ENCODE data around the gene SNRPA. TPM values are rescaled to one million over a fixed set of nuclear protein-coding genes. Genes with fewer than 3 reads are reported as not detected.

SNRPA gene
- total and polyA plus RNA-seq, 2 of the 13 experiments (the other 11 are each of a cell fraction or from before 2014, with no cell fraction given) = 59.6 to 162 TPM

DNA sequence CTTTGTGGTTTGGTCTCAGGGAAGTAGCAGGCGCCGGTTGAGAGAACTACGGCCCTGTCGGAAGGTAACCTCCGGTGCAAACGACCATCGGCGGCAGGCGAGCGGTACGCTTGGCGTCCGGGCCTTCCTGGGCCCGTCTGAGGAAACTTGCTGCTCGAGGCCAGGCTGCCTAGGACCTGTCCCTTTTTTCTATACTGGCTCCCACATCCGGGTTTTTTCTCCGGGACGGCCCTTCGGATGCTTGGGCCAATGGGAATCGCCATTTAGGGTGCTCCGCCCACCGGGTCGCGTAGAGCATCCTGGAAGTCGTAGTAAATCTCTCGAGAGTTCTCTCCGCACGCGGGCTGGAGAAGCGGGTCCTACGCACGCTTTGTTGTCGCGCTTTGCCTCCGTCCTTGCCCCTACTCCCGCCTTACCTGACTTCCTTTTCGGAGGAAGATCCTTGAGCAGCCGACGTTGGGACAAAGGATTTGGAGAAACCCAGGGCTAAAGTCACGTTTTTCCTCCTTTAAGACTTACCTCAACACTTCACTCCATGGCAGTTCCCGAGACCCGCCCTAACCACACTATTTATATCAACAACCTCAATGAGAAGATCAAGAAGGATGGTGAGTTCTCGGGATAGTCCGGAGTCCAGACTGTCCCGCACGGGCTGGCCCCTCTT lies at the start of gene SNRPA (continued):
- TF ChIP-seq, protein P1, sequence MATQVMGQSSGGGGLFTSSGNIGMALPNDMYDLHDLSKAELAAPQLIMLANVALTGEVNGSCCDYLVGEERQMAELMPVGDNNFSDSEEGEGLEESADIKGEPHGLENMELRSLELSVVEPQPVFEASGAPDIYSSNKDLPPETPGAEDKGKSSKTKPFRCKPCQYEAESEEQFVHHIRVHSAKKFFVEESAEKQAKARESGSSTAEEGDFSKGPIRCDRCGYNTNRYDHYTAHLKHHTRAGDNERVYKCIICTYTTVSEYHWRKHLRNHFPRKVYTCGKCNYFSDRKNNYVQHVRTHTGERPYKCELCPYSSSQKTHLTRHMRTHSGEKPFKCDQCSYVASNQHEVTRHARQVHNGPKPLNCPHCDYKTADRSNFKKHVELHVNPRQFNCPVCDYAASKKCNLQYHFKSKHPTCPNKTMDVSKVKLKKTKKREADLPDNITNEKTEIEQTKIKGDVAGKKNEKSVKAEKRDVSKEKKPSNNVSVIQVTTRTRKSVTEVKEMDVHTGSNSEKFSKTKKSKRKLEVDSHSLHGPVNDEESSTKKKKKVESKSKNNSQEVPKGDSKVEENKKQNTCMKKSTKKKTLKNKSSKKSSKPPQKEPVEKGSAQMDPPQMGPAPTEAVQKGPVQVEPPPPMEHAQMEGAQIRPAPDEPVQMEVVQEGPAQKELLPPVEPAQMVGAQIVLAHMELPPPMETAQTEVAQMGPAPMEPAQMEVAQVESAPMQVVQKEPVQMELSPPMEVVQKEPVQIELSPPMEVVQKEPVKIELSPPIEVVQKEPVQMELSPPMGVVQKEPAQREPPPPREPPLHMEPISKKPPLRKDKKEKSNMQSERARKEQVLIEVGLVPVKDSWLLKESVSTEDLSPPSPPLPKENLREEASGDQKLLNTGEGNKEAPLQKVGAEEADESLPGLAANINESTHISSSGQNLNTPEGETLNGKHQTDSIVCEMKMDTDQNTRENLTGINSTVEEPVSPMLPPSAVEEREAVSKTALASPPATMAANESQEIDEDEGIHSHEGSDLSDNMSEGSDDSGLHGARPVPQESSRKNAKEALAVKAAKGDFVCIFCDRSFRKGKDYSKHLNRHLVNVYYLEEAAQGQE (IDR thresholded peaks at IDR 0.05; ENCODE audit: borderline replicate concordance in 1 of 2, low read depth in 1 of 2, low read length in 2 of 2) = peak in 1 of 2 experiments; percentile 27; a peak in 1 of 4 replicates
- TF ChIP-seq, protein P2, sequence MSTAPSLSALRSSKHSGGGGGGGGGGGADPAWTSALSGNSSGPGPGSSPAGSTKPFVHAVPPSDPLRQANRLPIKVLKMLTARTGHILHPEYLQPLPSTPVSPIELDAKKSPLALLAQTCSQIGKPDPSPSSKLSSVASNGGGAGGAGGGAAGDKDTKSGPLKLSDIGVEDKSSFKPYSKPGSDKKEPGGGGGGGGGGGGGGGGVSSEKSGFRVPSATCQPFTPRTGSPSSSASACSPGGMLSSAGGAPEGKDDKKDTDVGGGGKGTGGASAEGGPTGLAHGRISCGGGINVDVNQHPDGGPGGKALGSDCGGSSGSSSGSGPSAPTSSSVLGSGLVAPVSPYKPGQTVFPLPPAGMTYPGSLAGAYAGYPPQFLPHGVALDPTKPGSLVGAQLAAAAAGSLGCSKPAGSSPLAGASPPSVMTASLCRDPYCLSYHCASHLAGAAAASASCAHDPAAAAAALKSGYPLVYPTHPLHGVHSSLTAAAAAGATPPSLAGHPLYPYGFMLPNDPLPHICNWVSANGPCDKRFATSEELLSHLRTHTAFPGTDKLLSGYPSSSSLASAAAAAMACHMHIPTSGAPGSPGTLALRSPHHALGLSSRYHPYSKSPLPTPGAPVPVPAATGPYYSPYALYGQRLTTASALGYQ (CRISPR knock-in tag; IDR thresholded peaks at IDR 0.05) = peak; percentile 49; the same call in 1 of the 2 replicates
- TF ChIP-seq SETDB1 (CRISPR knock-in tag; IDR thresholded peaks at IDR 0.05; ENCODE audit: borderline replicate concordance) = no peak
- peak; percentile 56; the same call in 1 of the 2 replicates for TF ChIP-seq ZNF441 (CRISPR knock-in tag; IDR thresholded peaks at IDR 0.05; ENCODE audit: borderline replicate concordance)
- peak; percentile 49; the same call in 1 of the 2 replicates for TF ChIP-seq ZNF891 (CRISPR knock-in tag; IDR thresholded peaks at IDR 0.05)
- TF ChIP-seq RBM39 (IDR thresholded peaks at IDR 0.05; ENCODE audit: low read depth, low read length, poor library complexity, severe bottlenecking) = peak; percentile 50
- peak; percentile 52; the same call in 1 of the 2 replicates for TF ChIP-seq BHLHE40 (IDR thresholded peaks at IDR 0.05; ENCODE audit: low read length)
- TF ChIP-seq MXI1 (IDR thresholded peaks at IDR 0.05; ENCODE audit: borderline replicate concordance, low read depth, low read length) = peak; percentile 68; the same call in 1 of the 3 replicates
- 0 out of 2 replicates have a peak, but pooled peaks have one; percentile 39 for TF ChIP-seq MIXL1 (CRISPR knock-in tag; IDR thresholded peaks at IDR 0.05)
- peak; percentile 50 for TF ChIP-seq HDAC1 (CRISPR knock-in tag; IDR thresholded peaks at IDR 0.05)
- TF ChIP-seq, protein P3, sequence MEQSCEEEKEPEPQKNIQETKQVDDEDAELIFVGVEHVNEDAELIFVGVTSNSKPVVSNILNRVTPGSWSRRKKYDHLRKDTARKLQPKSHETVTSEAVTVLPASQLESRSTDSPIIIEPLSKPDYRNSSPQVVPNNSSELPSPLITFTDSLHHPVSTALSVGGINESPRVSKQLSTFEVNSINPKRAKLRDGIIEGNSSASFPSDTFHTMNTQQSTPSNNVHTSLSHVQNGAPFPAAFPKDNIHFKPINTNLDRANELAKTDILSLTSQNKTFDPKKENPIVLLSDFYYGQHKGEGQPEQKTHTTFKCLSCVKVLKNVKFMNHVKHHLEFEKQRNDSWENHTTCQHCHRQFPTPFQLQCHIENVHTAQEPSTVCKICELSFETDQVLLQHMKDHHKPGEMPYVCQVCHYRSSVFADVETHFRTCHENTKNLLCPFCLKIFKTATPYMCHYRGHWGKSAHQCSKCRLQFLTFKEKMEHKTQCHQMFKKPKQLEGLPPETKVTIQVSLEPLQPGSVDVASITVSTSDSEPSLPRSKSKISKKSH (CRISPR knock-in tag; IDR thresholded peaks at IDR 0.05; ENCODE audit: borderline replicate concordance) = no peak
- TF ChIP-seq SMAD1 (CRISPR knock-in tag; IDR thresholded peaks at IDR 0.05; ENCODE audit: borderline replicate concordance, low read depth) = 0 out of 2 replicates have a peak, but pooled peaks have one; percentile 49
- TF ChIP-seq, protein P4, sequence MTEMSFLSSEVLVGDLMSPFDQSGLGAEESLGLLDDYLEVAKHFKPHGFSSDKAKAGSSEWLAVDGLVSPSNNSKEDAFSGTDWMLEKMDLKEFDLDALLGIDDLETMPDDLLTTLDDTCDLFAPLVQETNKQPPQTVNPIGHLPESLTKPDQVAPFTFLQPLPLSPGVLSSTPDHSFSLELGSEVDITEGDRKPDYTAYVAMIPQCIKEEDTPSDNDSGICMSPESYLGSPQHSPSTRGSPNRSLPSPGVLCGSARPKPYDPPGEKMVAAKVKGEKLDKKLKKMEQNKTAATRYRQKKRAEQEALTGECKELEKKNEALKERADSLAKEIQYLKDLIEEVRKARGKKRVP (CRISPR knock-in tag; IDR thresholded peaks at IDR 0.05) = no peak
- TF ChIP-seq, protein P5, sequence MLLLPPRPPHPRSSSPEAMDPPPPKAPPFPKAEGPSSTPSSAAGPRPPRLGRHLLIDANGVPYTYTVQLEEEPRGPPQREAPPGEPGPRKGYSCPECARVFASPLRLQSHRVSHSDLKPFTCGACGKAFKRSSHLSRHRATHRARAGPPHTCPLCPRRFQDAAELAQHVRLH (CRISPR knock-in tag; IDR thresholded peaks at IDR 0.05; ENCODE audit: borderline replicate concordance, low read depth) = 0 out of 2 replicates have a peak, but pooled peaks have one; percentile 27
- TF ChIP-seq ZNF605 (CRISPR knock-in tag; IDR thresholded peaks at IDR 0.05) = peak; percentile 6; the same call in 1 of the 2 replicates

Data from HepG2 (cell line).